K562 (cell line): ENCODE measurements around the gene NELL1. TPM values are rescaled to one million over a fixed set of nuclear protein-coding genes. Genes with fewer than 3 reads are reported as not detected.

ENCODE experiments used
- ATAC-seq: fragments of 200-7000 bp; cut with Tn5 transposase; 3 replicates; pipeline ENCODE4 v1.9.1; 2020; ENCODE audit warnings: moderate library complexity
- BruUV-seq: library from RNA; stranded (reverse); fragments of 400-500 nt; replicated peaks from 2 replicates; lab custom pipeline; 2021; lab: Mats Ljungman, UMichigan
- CTCF ChIA-PET: fragments of 300-600 bp; formaldehyde crosslinking; extraction: SDS; loops from one replicate; lab custom pipeline; 2021; ENCODE audit warnings: low intra/inter-chr PET ratio; lab: Yijun Ruan, JAX
- POLR2A ChIA-PET: fragments of 300-600, 350-650 bp; sonication (Branson Sonifier 250); formaldehyde crosslinking; extraction: SDS; loops from one replicate; lab custom pipeline; 2021; ENCODE audit warnings: antibody characterized with exemption, inconsistent platforms; lab: Yijun Ruan, JAX
- DNase-seq, 4 experiments: peaks; one replicate each; pipeline versions ENCODE4 v3.0.0 to v3.0.0-alpha.2; 2011 to 2018; ENCODE audit warnings: low spot score in 3 of 4, mixed read lengths in 3 of 4; ENCODE audit errors: extremely low read depth in 1 of 4
- FAIRE-seq: peaks from 2 replicates; lab custom pipeline; 2011; peaks lifted over from hg19 to GRCh38; lab: Jason Lieb, UNC
- H2AFZ ChIP-seq: 2 replicates; pipeline ENCODE4 v1.6.0; 2011; ENCODE audit warnings: low read depth, low read length, control low read depth, inconsistent platforms
- H3K27ac ChIP-seq: fragments of 200-600 bp; 3 replicates; pipeline ENCODE4 v1.8.0; 2011; ENCODE audit warnings: low read depth, mild to moderate bottlenecking, control low read depth, inconsistent platforms, low read length, moderate library complexity, mixed read lengths; ENCODE audit errors: extremely low read depth
- H3K27me3 ChIP-seq, 2 experiments: fragments of 300-600 bp in 1 of 2; 2 replicates in 1 of 2; 3 replicates in 1 of 2; pipeline versions ENCODE4 v1.6.0 to v1.8.0; 2011; ENCODE audit warnings: inconsistent platforms in 2 of 2, low read length in 2 of 2, mild to moderate bottlenecking in 1 of 2, mixed read lengths in 1 of 2, moderate library complexity in 1 of 2; ENCODE audit not compliant: control insufficient read depth in 2 of 2, insufficient read depth in 2 of 2
- H3K36me3 ChIP-seq: fragments of 300-600 bp; 3 replicates; pipeline ENCODE4 v1.8.0; 2011; ENCODE audit warnings: mild to moderate bottlenecking, low read length, inconsistent platforms; ENCODE audit not compliant: control insufficient read depth, insufficient read depth
- H3K4me1 ChIP-seq, 2 experiments: fragments of 200-600 bp in 1 of 2; replicated peaks in 1 of 2; 2 replicates in 1 of 2; 3 replicates in 1 of 2; pipeline versions ENCODE4 v1.5.1 to v1.8.0; 2011; ENCODE audit warnings: inconsistent platforms in 2 of 2, low read length in 2 of 2, mild to moderate bottlenecking in 1 of 2, mixed read lengths in 1 of 2, moderate library complexity in 1 of 2; ENCODE audit not compliant: control insufficient read depth in 2 of 2, insufficient read depth in 2 of 2
- H3K4me2 ChIP-seq: 2 replicates; pipeline ENCODE4 v1.6.1; 2011; ENCODE audit warnings: low read length, control low read depth, inconsistent platforms, mixed read lengths; ENCODE audit not compliant: insufficient read depth
- H3K4me3 ChIP-seq: fragments of 200-600 bp; sonication (generic), shearing (Covaris generic); 2 replicates; pipeline ENCODE4 v1.5.1; 2016; ENCODE audit warnings: control low read depth, inconsistent platforms
- H3K79me2 ChIP-seq: fragments of 200-600 bp; 3 replicates; pipeline ENCODE4 v1.8.0; 2011; ENCODE audit warnings: low read length, inconsistent platforms; ENCODE audit not compliant: control insufficient read depth, insufficient read depth
- H3K9ac ChIP-seq, 2 experiments: 2 replicates each; pipeline versions ENCODE4 v1.6.0 to v1.6.1; 2011; ENCODE audit warnings: low read depth in 2 of 2, low read length in 2 of 2, control low read depth in 1 of 2, inconsistent platforms in 1 of 2, mild to moderate bottlenecking in 1 of 2, mixed read lengths in 1 of 2; ENCODE audit not compliant: insufficient read depth in 1 of 2
- H3K9me1 ChIP-seq: one replicate; pipeline ENCODE4 v1.6.0; 2011; ENCODE audit warnings: inconsistent platforms, mild to moderate bottlenecking, low read length, moderate library complexity; ENCODE audit not compliant: control insufficient read depth, insufficient read depth
- H3K9me3 ChIP-seq: replicated peaks from 2 replicates; pipeline ENCODE4 v1.5.1; 2011; ENCODE audit warnings: low read depth, low read length, inconsistent platforms; ENCODE audit not compliant: control insufficient read depth, insufficient read depth
- H4K20me1 ChIP-seq: replicated peaks from 2 replicates; pipeline ENCODE4 v1.6.1; 2011; ENCODE audit warnings: low read length, inconsistent platforms, mixed read lengths; ENCODE audit not compliant: control insufficient read depth, insufficient read depth
- HSF4 ChIP-seq: fragments of 250-450 bp; sonication (Bioruptor Pico); IDR thresholded peaks from 2 replicates; pipeline ENCODE4 v2.1.2; 2022; ENCODE audit warnings: mild to moderate bottlenecking, moderate library complexity, borderline replicate concordance
- PHF21A ChIP-seq: fragments of 450-650 bp; IDR thresholded peaks from 2 replicates; pipeline ENCODE4 v1.6.1; 2017; ENCODE audit warnings: low read depth, borderline replicate concordance
- RAD21 ChIP-seq, 2 experiments: fragments of 250-450 bp in 1 of 2; fragments of 450-650 bp in 1 of 2; sonication (Bioruptor Pico) in 1 of 2; formaldehyde crosslinking in 1 of 2; IDR thresholded peaks in 1 of 2; conservative IDR thresholded peaks in 1 of 2; 2 replicates each; pipeline versions ENCODE4 v1.4.0 to v1.8.0; 2020 to 2022; ENCODE audit warnings: mild to moderate bottlenecking in 2 of 2, moderate library complexity in 1 of 2
- U2AF2 ChIP-seq: fragments of 200-400 bp; formaldehyde crosslinking; optimal IDR thresholded peaks from 2 replicates; pipeline ENCODE3; 2017; ENCODE audit warnings: low read depth, mild to moderate bottlenecking, low read length
- ZC3H11A ChIP-seq: IDR thresholded peaks from 2 replicates; pipeline ENCODE4 v1.6.1; 2012; ENCODE audit warnings: low read depth, low read length, improper control_type of control experiment
- ZNF134 ChIP-seq: fragments of 250-450 bp; sonication (Bioruptor Pico); conservative IDR thresholded peaks from 2 replicates; pipeline ENCODE4 v1.4.0; 2020
- ZNF764 ChIP-seq: fragments of 250-450 bp; sonication (Bioruptor Pico); IDR thresholded peaks from 2 replicates; pipeline ENCODE4 v1.4.0; 2020; ENCODE audit warnings: low read depth, mild to moderate bottlenecking, moderate library complexity
- WGBS: fragments of 100-300 bp; shearing (Covaris generic); methylation state at CpG from one replicate; pipeline ENCODE4 v1.1.6; 2016; ENCODE audit warnings: low coverage, mixed read lengths; ENCODE audit not compliant: insufficient coverage; ENCODE audit errors: missing lambda C conversion rate; 5-methylcytosine and 5-hydroxymethylcytosine counted together
- in situ Hi-C: fragments of 300-500 bp; cut with MboI; formaldehyde crosslinking; loops from 4 replicates; pipeline ENCODE4 v1.15.0; 2018; ENCODE audit warnings: inconsistent platforms, mixed read lengths
- intact Hi-C: fragments of 100-400 bp; cut with micrococcal nuclease; formaldehyde crosslinking; loops from 2 replicates; pipeline ENCODE4 v1.14.2; 2022
- polyA plus RNA-seq, 8 experiments: library from polyadenylated mRNA; depleted of rRNA in 4 of 8; stranded (reverse) in 5 of 8; unstranded in 3 of 8; fragments of >200 nt; fragmentation: Nextera tagmentation in 2 of 8; fragmentation: Illumina TruSeq in 1 of 8; extraction: Ambion mirVana in 2 of 8; extraction: Trizol in 1 of 8; gene quantifications; 2 replicates each; pipeline versions ENCODE4 v1.2.1 to v1.2.3, GENCODE V29; 2011 to 2014; ENCODE audit warnings: inconsistent platforms in 1 of 8, missing spikeins in 1 of 8
- total RNA-seq, 7 experiments: library from RNA; depleted of rRNA in 6 of 7; stranded (reverse); fragments of >200 nt in 6 of 7; fragmentation: Illumina TruSeq in 2 of 7; extraction: Trizol in 2 of 7; gene quantifications; 2 replicates each; pipeline versions ENCODE4 v1.2.1 to v1.2.3, GENCODE V29; 2011 to 2021; ENCODE audit warnings: low replicate concordance in 1 of 7
- TF ChIP-seq, protein P1 (sequence below): fragments of 250-450 bp; sonication (Bioruptor Pico); IDR thresholded peaks from 2 replicates; pipeline ENCODE4 v1.9.0; 2021; ENCODE audit warnings: mild to moderate bottlenecking, inconsistent platforms

NELL1 gene
- total and polyA plus RNA-seq, 9 of the 15 experiments (the other 6 are each of a cell fraction or from before 2014, with no cell fraction given), result not detected

DNA sequence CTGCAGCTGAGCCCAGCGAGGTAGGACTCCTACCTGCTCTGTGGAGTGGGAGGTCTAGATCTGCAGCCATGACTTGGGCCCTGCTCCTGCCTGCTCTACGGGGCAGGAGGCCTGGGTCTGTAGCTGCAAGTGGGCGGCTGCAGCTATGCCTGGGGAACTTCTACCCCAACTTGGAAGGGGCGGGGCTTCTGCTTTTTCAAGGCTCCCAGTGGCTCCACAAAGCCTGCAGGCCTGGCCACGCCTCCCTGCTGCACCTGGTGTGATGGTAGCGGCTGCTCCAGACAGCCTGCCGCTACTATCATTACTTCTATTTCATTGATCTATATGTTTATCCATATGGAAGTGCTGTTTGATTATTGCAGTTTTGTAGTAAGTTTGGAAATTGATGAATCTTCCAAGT is 121.2 kb downstream of the NELL1 start:
- BruUV-seq, result no TSS peak
- in situ Hi-C loops, result no loop called here
- Histone ChIP-seq H3K79me2 (no peaks in the 10 kb centered on the region), H3K4me1 (no peaks in the 10 kb centered on the region), H4K20me1 (no peaks in the 10 kb centered on the region), H3K4me2 (no peak overlapping the region), H3K27me3 (no peaks in the 10 kb centered on the region), H3K4me3 (no peak overlapping the region), H2AFZ (no peak overlapping the region), H3K36me3 (no peaks in the 10 kb centered on the region), H3K27ac (no peak overlapping the region), H3K9me3 (no peaks in the 10 kb centered on the region), H3K9ac (no peak overlapping the region), H3K9me1 (no peaks in the 10 kb centered on the region)
- intact Hi-C loops, result no loop called here
- FAIRE-seq (no peak), DNase-seq (no peak), ATAC-seq (no peak)
- POLR2A ChIA-PET, result no interaction called here
- CTCF ChIA-PET, result no interaction called here
- TF ChIP-seq PHF21A (no peak), RAD21 (CRISPR knock-in tag; conservative IDR thresholded peaks at IDR 0.05 in 1 of 2, IDR thresholded peaks at IDR 0.05 in 1 of 2) (no peak), ZNF764 (CRISPR knock-in tag) (no peak), U2AF2 (no peak), HSF4 (CRISPR knock-in tag) (no peak), ZNF134 (CRISPR knock-in tag) (no peak), ZC3H11A (no peak)
- TF ChIP-seq, protein P1, sequence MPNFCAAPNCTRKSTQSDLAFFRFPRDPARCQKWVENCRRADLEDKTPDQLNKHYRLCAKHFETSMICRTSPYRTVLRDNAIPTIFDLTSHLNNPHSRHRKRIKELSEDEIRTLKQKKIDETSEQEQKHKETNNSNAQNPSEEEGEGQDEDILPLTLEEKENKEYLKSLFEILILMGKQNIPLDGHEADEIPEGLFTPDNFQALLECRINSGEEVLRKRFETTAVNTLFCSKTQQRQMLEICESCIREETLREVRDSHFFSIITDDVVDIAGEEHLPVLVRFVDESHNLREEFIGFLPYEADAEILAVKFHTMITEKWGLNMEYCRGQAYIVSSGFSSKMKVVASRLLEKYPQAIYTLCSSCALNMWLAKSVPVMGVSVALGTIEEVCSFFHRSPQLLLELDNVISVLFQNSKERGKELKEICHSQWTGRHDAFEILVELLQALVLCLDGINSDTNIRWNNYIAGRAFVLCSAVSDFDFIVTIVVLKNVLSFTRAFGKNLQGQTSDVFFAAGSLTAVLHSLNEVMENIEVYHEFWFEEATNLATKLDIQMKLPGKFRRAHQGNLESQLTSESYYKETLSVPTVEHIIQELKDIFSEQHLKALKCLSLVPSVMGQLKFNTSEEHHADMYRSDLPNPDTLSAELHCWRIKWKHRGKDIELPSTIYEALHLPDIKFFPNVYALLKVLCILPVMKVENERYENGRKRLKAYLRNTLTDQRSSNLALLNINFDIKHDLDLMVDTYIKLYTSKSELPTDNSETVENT, result no peak
- WGBS, result 0% methylated on average over 7 of the region's 7 CpGs
